Neural cell (in vitro differentiated cells): ENCODE results near the gene ALK. TPM values are rescaled to one million over a fixed set of nuclear protein-coding genes. Genes with fewer than 3 reads are reported as not detected.
"Not testable (repeated sequence)": the region's sequence is repeated elsewhere in the genome, so short reads cannot be mapped to it uniquely, and the experiment has no call there.

Experiments used
- H2AFZ ChIP-seq: fragments of 200-600, 300-800 bp; sonication (generic), shearing (Covaris generic); 2 replicates; pipeline ENCODE4 v1.6.0; 2014; ENCODE audit warnings: low read depth, mild to moderate bottlenecking, antibody characterized with exemption, low read length, moderate library complexity
- H3F3A ChIP-seq: fragments of 200-600 bp; shearing (Covaris generic); 2 replicates; pipeline ENCODE4 v1.6.1; 2016; ENCODE audit warnings: mild to moderate bottlenecking, moderate library complexity, mixed read lengths, antibody characterized with exemption, low read length; ENCODE audit not compliant: insufficient read depth, poor library complexity, severe bottlenecking
- H3K27ac ChIP-seq: fragments of 200-600, 300-800 bp; sonication (generic), shearing (Covaris generic); 2 replicates; pipeline ENCODE4 v1.5.1; 2014; ENCODE audit warnings: mild to moderate bottlenecking, low read length, moderate library complexity
- H3K27me3 ChIP-seq: fragments of 300-800, 200-600 bp; sonication (generic), shearing (Covaris generic); 2 replicates; pipeline ENCODE4 v1.6.0; 2014; ENCODE audit warnings: mild to moderate bottlenecking, low read depth, low read length, moderate library complexity; ENCODE audit not compliant: insufficient read depth
- H3K36me3 ChIP-seq: fragments of 300-800, 200-600 bp; sonication (generic), shearing (Covaris generic); 2 replicates; pipeline ENCODE4 v1.5.1; 2014; ENCODE audit warnings: mild to moderate bottlenecking, antibody characterized with exemption, low read length, moderate library complexity; ENCODE audit not compliant: insufficient read depth
- H3K4me2 ChIP-seq: fragments of 300-800, 200-600 bp; sonication (generic), shearing (Covaris generic); 2 replicates; pipeline ENCODE4 v1.6.0; 2014; ENCODE audit warnings: mild to moderate bottlenecking, low read length
- H3K4me3 ChIP-seq: fragments of 300-800, 200-600 bp; sonication (generic), shearing (Covaris generic); 2 replicates; pipeline ENCODE4 v1.5.1; 2014; ENCODE audit warnings: mild to moderate bottlenecking, low read length, moderate library complexity
- H3K79me2 ChIP-seq: fragments of 200-600 bp; shearing (Covaris generic); replicated peaks from 2 replicates; pipeline ENCODE4 v1.6.0; 2014; ENCODE audit warnings: mild to moderate bottlenecking, low read length, moderate library complexity; ENCODE audit not compliant: insufficient read depth
- H3K9ac ChIP-seq: fragments of 300-800, 200-600 bp; sonication (generic), shearing (Covaris generic); 2 replicates; pipeline ENCODE4 v1.6.1; 2016; ENCODE audit warnings: mild to moderate bottlenecking, low read length, mixed read lengths
- H3K9me2 ChIP-seq: fragments of 200-600 bp; shearing (Covaris generic); 2 replicates; pipeline ENCODE4 v1.6.1; 2016; ENCODE audit warnings: mild to moderate bottlenecking, low read length, mixed read lengths; ENCODE audit not compliant: insufficient read depth
- H3K9me3 ChIP-seq: fragments of 200-600, 300-800 bp; sonication (generic), shearing (Covaris generic); 2 replicates; pipeline ENCODE4 v1.6.1; 2016; ENCODE audit warnings: mild to moderate bottlenecking, mixed run types, low read length, moderate library complexity, mixed read lengths
- H4K20me1 ChIP-seq: fragments of 200-600 bp; shearing (Covaris generic); 2 replicates; pipeline ENCODE4 v1.6.1; 2016; ENCODE audit warnings: mild to moderate bottlenecking, mixed run types; ENCODE audit not compliant: insufficient read depth
- CTCF ChIP-seq: fragments of 450-650 bp; IDR thresholded peaks from 2 replicates; pipeline ENCODE4 v1.5.1; 2014; ENCODE audit warnings: antibody characterized with exemption, mild to moderate bottlenecking, moderate library complexity; ENCODE audit not compliant: poor library complexity, severe bottlenecking
- EP300 ChIP-seq: fragments of 450-650 bp; conservative IDR thresholded peaks from 2 replicates; pipeline ENCODE4 v1.6.1; 2014; ENCODE audit warnings: antibody characterized with exemption, mild to moderate bottlenecking, moderate library complexity; ENCODE audit not compliant: poor library complexity, severe bottlenecking
- EZH2 ChIP-seq: fragments of 200-600, 300-800 bp; shearing (Covaris generic), sonication (generic); IDR thresholded peaks from 2 replicates; pipeline ENCODE4 v1.6.1; 2014; ENCODE audit warnings: antibody characterized with exemption, low read length, borderline replicate concordance, mild to moderate bottlenecking; ENCODE audit not compliant: insufficient read depth, poor library complexity, severe bottlenecking
- MXI1 ChIP-seq: fragments of 450-650 bp; conservative IDR thresholded peaks from 2 replicates; pipeline ENCODE4 v1.6.1; 2014; ENCODE audit warnings: antibody characterized with exemption, mild to moderate bottlenecking; ENCODE audit not compliant: poor library complexity, severe bottlenecking
- POLR2AphosphoS5 ChIP-seq: IDR thresholded peaks from 2 replicates; pipeline ENCODE4 v1.6.1; 2012
- RAD21 ChIP-seq: fragments of 450-650 bp; conservative IDR thresholded peaks from 2 replicates; pipeline ENCODE4 v1.6.1; 2014; ENCODE audit warnings: antibody characterized with exemption, mild to moderate bottlenecking, moderate library complexity
- REST ChIP-seq: IDR thresholded peaks from 2 replicates; pipeline ENCODE4 v1.6.1; 2012; ENCODE audit warnings: borderline replicate concordance
- SMC3 ChIP-seq: fragments of 450-650 bp; conservative IDR thresholded peaks from 2 replicates; pipeline ENCODE4 v1.6.1; 2014; ENCODE audit warnings: antibody characterized with exemption, mild to moderate bottlenecking, moderate library complexity; ENCODE audit not compliant: poor library complexity
- TAF1 ChIP-seq: IDR thresholded peaks from 2 replicates; pipeline ENCODE4 v1.6.1; 2012; ENCODE audit warnings: low read depth
- polyA plus RNA-seq: library from polyadenylated mRNA; depleted of rRNA; stranded (reverse); fragments of >200 nt; gene quantifications from 2 replicates; pipeline ENCODE4 v1.2.3, GENCODE V29; 2014

Gene ALK
- polyA plus RNA-seq, 1 donor from 2014 or later: 7.1 TPM

- no peak for TF ChIP-seq CTCF
Observed at GRCh38 chr2:29259221-29259620, 662.2 kb downstream of the ALK start (continued).

DNA sequence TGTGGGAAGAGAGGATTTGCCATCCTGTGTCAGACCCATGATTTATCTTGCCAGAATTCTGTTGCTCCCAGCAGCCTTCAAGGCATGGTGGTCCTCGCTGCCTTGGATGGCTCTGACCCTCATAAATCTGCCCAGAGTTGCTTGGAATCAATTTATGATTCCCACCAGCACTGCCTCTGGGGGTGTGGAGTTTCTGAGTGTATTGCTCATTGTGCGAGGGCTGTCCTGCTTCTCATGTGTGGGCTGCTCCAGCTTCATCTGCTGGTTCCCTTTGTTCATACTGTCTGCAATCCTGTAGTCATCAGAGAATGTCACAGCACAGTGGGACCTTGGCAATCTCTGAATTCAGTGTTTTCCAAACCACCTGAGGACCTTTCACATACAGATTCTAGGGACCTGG, 666.4 kb downstream of the ALK start:
- no peaks in the 10 kb centered on the region for H3K79me2 ChIP-seq
- no peaks in the 10 kb centered on the region for H3K9me2 ChIP-seq
- H3K27ac ChIP-seq: no peak overlapping the region
- no peak overlapping the region for H3K4me3 ChIP-seq
- H4K20me1 ChIP-seq: no peaks in the 10 kb centered on the region
- no peak overlapping the region for H3K4me2 ChIP-seq
- H3K36me3 ChIP-seq: no peaks in the 10 kb centered on the region
- H3K27me3 ChIP-seq: no peaks in the 10 kb centered on the region
- no peak for TF ChIP-seq CTCF
- no peak for TF ChIP-seq MXI1
- TF ChIP-seq REST: no peak
- TF ChIP-seq SMC3: no peak
- no peak for TF ChIP-seq EP300
- TF ChIP-seq TAF1: no peak
- no peak for TF ChIP-seq RAD21
- TF ChIP-seq EZH2: no peak
- TF ChIP-seq POLR2AphosphoS5: no peak
- H2AFZ ChIP-seq: no peak overlapping the region
- no peaks in the 10 kb centered on the region for H3F3A ChIP-seq
- no peaks in the 10 kb centered on the region for H3K9me3 ChIP-seq
- no peak overlapping the region for H3K9ac ChIP-seq

DNA sequence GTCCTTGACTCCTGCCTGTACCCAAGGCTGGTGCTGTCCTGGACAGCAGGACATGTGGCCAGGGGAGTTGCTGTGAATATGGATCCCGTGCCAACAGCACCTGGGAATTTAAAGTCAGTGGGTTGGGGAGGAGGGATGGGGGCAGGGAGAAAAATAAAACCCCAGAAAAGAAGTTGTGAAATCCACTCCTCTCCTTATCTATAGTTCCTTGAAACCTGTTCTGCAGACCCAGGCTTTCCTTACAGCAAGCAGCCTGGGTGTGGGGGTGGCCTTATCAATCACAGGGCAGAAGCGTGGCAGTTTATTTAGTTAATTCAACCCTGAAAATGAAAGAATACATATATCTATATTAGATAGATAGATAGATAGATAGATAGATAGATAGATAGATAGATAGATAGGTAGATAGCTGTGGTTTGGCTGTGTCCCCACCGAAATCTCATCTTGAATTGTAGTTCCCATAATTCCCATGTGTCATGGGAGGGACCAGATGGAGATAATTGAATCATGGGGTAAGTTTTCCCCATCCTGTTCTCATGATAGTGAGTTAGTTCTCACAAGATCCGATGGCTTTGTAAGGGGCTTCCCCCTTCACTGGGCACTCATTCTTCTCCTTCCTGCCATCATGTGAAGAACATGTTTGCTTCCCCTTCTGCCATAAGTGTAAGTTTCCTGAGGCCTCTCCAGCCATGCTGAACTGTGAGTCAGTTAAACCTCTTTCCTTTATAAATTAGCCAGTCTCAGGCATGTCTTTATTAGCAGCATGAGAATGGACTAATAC, 667.7 kb downstream of the ALK start:
- H3K27me3 ChIP-seq, H3F3A ChIP-seq, H3K9me3 ChIP-seq, H3K4me2 ChIP-seq, H4K20me1 ChIP-seq, H3K9ac ChIP-seq, H3K9me2 ChIP-seq, H2AFZ ChIP-seq, H3K27ac ChIP-seq, H3K4me3 ChIP-seq, H3K79me2 ChIP-seq, H3K36me3 ChIP-seq: not testable (repeated sequence)
